Measurements from ENCODE around the gene CFAP77. TPM values are rescaled to one million over a fixed set of nuclear protein-coding genes. Genes with fewer than 3 reads are reported as not detected.

The CFAP77 gene
- total RNA-seq, 2 donors from 2014 or later, result not detected

GRCh38 chr9:132539096-132539495 is 129.1 kb downstream of the CFAP77 start:
- no peaks in the 10 kb centered on the region for H3K4me1 ChIP-seq (ENCODE audit: control insufficient read depth in 1 of 2, low read depth in 2 of 2)
- H3K27me3 ChIP-seq (replicated peaks; ENCODE audit: insufficient read depth), result no peaks in the 10 kb centered on the region
- H3K9me3 ChIP-seq, result peaks cover 3% of the 10 kb centered on the region
- DNase-seq (ENCODE audit: low spot score) (no peak), ATAC-seq (ENCODE audit: insufficient number of reproducible peaks, low FRiP score, low read depth) (no peak)
- H3K27ac ChIP-seq, result no peak overlapping the region
- TF ChIP-seq CTCF (IDR thresholded peaks at IDR 0.05), result no peak
- no peak overlapping the region for H3K4me3 ChIP-seq
- H3K36me3 ChIP-seq, result no peaks in the 10 kb centered on the region

- no peaks in the 10 kb centered on the region for H3K36me3 ChIP-seq
- no peaks in the 10 kb centered on the region for H3K27me3 ChIP-seq (replicated peaks; ENCODE audit: insufficient read depth)
- H3K4me3 ChIP-seq, result no peak overlapping the region
- H3K9me3 ChIP-seq, result no peaks in the 10 kb centered on the region
- no peak for TF ChIP-seq CTCF (IDR thresholded peaks at IDR 0.05)
- no peak overlapping the region for H3K27ac ChIP-seq
- H3K4me1 ChIP-seq (ENCODE audit: control insufficient read depth in 1 of 2, low read depth in 2 of 2), result peaks cover 0 to under 1% of the 10 kb centered on the region in 2 donors
- ATAC-seq (ENCODE audit: insufficient number of reproducible peaks, low FRiP score, low read depth), result no peak
- no peak for DNase-seq (ENCODE audit: low spot score)
These were observed 131.0 kb downstream of the CFAP77 start for GRCh38 chr9:132541051-132541450.

GRCh38 chr9:132541870-132542830 is 132.1 kb downstream of the CFAP77 start:
- Histone ChIP-seq H3K4me1 (ENCODE audit: control insufficient read depth in 1 of 2, low read depth in 2 of 2) (peaks cover 0 to 6% of the 10 kb centered on the region in 2 donors), H3K27ac (no peak overlapping the region), H3K27me3 (replicated peaks; ENCODE audit: insufficient read depth) (no peaks in the 10 kb centered on the region), H3K9me3 (no peaks in the 10 kb centered on the region), H3K4me3 (no peak overlapping the region), H3K36me3 (no peaks in the 10 kb centered on the region)
- DNase-seq (ENCODE audit: low spot score) (no peak), ATAC-seq (ENCODE audit: insufficient number of reproducible peaks, low FRiP score, low read depth) (no peak)
- TF ChIP-seq CTCF (IDR thresholded peaks at IDR 0.05), result no peak

GRCh38 chr9:132543251-132543650 is 133.2 kb downstream of the CFAP77 start:
- Histone ChIP-seq H3K27me3 (replicated peaks; ENCODE audit: insufficient read depth) (no peaks in the 10 kb centered on the region), H3K4me3 (no peak overlapping the region), H3K27ac (no peak overlapping the region), H3K36me3 (no peaks in the 10 kb centered on the region), H3K9me3 (no peaks in the 10 kb centered on the region), H3K4me1 (ENCODE audit: control insufficient read depth in 1 of 2, low read depth in 2 of 2) (peaks cover 0 to 6% of the 10 kb centered on the region in 2 donors)
- no peak for TF ChIP-seq CTCF (IDR thresholded peaks at IDR 0.05)
- DNase-seq (ENCODE audit: low spot score) (no peak), ATAC-seq (ENCODE audit: insufficient number of reproducible peaks, low FRiP score, low read depth) (no peak)

- Histone ChIP-seq H3K4me3 (no peak overlapping the region), H3K9me3 (no peaks in the 10 kb centered on the region), H3K27ac (no peak overlapping the region), H3K4me1 (ENCODE audit: control insufficient read depth in 1 of 2, low read depth in 2 of 2) (peaks cover 0 to 6% of the 10 kb centered on the region in 2 donors), H3K27me3 (replicated peaks; ENCODE audit: insufficient read depth) (no peaks in the 10 kb centered on the region), H3K36me3 (no peaks in the 10 kb centered on the region)
- DNase-seq (ENCODE audit: low spot score) (no peak), ATAC-seq (ENCODE audit: insufficient number of reproducible peaks, low FRiP score, low read depth) (no peak)
- TF ChIP-seq CTCF (IDR thresholded peaks at IDR 0.05), result no peak
These were observed 133.9 kb downstream of the CFAP77 start for GRCh38 chr9:132543960-132544359.

Measured in thoracic aorta (tissue), 2 donors.